Stimulated activated CD4-positive, alpha-beta T cell treated with anti-CD3 and anti-CD28 coated beads, TNF-alpha, amount 100 ng/mL, for 4 hours (primary cell): Measurements from ENCODE around the gene SGF29.
"Not testable (repeated sequence)": the region's sequence is repeated elsewhere in the genome, so short reads cannot be mapped to it uniquely, and the experiment has no call there.

ENCODE experiments used
- DNase-seq, 3 experiments: peaks; one replicate each; pipeline ENCODE4 v3.0.0-alpha.2; 2020; ENCODE audit warnings: low read depth in 3 of 3

Gene SGF29

DNA sequence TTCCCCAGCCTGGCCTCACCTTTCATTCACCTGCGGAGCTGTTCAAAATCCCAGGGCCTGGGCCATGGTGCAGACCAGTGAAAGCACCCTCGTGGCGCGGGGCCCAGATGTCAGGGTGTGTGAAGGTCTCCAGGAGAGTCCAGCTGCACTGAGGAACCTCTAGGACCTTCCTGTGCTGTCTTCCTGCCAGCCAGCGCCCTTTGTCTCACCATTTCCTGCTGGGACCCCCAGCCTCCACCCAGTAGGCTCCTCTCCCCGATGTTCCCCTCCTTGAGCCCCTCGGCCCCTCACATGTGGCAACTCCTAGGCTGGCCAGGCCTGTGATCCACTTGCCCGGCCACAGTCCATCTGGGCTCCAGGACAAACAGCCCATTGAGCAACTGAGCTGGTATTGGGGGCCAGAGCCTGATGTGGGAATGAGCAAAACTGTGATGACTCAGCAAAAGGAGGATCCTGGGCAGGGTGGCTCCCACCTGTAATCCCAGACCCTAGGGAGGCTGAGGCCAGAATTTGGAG is 42.5 kb downstream of the SGF29 start:
- no peak for DNase-seq

DNA sequence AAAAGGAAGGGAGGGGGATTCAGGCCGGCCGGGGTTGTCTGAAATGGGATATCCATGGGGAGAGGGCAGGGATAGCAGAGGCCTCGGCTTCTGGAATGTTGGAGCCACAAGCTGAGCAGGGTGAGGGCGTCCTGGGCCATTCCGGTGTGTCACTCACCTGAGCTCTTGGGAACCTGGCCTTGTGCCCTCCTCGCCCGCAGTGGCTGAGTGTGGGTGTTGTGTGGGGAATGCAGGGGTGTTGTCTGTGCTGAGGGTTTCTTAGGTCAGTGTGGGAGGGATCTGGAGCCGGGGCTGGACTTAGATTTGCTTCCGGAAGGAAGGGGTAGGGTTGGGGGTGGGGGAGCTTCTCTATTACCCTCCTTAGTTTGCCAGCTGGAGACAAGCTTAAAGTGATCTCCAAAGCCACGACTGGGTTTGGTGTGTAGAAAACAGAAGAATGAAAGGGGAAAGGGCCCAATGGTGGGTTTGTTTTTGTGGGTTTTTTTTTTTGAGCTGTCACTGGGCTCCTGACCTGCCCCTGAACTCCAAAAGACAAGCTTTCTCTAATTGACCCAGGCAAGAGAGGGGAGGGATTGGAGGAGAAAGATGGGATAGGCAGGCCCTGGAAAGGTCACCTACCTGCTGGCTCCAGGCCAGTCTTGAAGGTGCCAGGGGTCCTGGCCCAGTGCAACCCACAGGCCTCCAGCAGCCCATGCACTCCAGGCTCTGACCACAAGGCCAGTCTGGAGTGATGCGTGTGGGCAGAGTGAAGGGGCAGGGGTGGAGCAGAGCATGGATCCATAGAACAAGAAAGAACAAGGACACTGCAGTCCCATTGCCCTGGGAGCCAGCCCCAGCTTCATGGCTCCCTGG is 43.3 kb downstream of the SGF29 start, which contains the start of gene SULT1A2:
Gene SULT1A2, minus strand, starts transcription at position 211 of the 852 bp plus-strand sequence. CDS start 1,120 bp downstream, outside the sequence.
- no peak for DNase-seq

DNA sequence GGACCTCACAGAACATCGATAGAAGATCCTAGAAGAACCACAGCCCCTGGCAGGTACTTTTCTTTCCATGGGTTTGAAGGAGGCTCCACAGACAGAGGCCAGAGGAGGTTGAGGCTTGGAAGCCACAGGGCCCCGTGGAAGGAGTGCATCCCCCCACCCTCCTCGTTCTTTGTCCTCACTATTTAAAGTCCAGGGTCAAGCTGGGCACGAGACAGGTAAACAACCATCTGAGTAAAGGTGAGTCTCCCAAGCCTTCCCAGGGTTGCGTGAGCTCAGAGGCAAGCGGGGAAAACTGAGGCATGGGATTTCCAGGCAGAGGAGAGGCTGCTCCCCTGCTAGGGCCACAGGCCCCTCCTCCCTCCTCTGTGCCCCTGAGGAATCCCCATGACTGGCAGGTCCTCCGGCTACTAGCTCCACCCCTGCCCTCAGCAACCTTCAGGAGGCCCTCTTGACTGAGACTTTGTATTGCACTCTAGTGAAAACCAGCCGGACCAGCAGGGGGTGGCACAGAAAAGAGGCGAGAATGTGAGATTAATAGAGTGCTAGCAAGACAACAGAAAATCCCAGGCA is 44.1 kb downstream of the SGF29 start:
- no peak for DNase-seq

DNA sequence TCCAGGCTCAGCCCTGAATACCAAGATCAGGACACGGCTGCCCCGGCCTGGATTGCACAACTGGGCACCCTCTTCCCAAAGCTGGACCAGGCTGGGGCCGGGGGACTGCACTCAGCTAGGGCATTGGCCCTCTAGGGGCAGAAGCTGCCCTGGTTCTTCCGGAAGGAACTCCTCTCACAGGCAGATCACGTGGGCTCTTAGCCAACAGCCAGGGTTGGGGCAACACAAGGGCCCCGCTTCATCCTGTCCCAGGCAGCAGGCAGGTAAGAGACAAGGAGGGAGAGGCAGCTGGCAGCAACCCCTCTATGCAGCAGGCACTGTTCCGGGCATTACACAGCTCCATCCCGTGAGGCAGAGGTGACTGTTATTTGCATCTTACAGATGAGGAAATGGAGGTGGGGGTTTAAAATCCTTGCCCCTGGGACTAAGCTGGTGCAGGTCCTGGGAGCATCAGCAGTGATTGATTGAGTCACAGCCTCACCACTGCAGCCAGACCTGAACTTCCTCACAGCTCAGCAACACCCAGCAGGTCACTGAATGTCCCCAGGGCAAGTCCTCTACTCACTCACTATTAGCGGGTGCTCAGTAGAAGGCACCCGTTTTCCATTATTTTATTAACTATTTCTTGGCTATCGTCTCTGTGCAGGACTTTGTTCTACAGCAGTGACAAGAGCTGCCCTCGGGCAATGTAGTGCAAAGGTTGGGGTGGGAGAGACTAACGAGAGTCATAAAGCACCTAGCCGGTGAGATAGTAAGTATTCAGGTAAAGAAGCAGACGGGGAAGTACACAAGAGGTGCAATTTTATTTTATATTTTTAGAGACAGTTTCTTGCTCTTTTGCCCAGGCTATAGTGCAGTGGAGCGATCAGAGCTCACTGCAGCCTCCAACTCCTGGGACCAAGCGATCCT is 45.9 kb downstream of the SGF29 start:
- DNase-seq, result not testable (repeated sequence)

DNA sequence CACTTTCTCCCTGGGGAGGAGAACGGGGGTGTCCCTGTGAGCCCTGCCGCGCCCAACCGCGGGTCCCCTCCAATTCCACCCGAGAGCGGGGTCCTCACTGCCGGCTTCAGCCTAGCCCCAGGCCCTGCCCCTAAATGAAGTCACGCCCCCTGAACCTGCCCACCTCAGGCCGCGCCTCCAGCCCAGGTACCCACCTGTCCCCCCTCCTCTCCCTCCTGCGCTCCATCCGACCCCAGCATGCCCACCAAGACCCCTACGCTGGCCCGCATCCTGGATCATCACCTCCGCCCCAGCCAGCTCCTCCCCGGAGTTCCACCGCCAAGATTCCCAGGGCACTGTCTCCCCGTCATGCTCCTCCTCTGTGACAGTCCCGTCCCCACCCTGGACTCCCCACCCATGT is 47.2 kb downstream of the SGF29 start:
- not testable (repeated sequence) for DNase-seq

DNA sequence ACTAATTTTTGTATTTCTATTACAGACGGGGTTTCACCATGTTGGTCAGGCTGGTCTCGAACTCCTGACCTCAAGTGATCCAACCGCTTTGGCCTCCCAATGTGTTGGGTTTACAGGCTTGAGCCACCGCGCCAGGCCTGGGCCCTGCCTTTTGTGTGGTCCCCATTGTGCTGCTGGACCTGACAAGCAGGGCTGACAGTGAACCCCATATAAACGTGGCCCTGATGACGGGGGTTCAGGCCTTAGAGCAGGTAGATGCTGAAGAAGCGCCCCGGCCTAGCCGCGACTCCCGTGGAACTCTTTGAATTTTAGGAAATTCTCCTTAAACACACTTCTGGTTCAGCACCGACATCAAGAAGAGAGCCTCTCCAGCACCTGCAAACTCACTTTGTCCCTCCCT is 47.9 kb downstream of the SGF29 start:
- not testable (repeated sequence) for DNase-seq

DNA sequence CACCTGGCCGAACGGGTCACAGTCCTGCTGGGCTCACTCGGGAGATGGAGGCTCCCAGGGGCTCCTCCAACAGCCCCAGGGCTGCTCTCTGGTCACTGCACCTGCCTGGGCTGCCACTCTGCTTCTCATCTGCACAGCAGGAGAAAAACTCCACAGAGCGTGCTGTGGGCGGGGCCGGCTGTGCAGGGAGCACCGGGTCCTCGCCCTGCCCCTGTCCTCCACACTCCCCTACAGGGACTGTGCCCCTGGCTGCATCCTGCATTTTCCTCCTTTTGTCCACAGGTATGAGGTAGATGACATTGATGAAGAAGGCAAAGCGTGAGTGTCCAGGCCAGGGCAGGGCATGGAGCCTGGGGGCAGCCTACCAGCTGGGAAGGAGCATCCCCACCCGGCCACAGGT is 48.3 kb downstream of the SGF29 start:
- not testable (repeated sequence) for DNase-seq

DNA sequence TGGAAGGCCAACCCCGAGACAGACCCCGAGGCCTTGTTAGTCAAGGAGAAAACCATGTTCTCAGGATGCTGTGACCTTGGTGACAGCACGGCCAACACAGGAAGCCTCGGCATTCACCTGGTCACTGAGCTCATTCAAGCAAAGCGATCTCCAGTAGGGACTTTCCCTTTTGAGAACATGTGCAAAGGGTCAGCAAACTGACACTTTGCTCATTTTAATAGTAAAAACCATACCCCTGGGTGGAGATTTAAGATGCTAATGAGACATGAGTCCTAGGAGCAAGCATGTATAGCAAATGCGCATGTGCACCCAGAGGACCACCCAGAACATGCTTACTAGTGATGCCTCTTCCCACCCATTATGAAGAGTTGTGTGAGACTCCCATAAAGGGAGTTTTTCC is 48.8 kb downstream of the SGF29 start:
- DNase-seq, result no peak

DNA sequence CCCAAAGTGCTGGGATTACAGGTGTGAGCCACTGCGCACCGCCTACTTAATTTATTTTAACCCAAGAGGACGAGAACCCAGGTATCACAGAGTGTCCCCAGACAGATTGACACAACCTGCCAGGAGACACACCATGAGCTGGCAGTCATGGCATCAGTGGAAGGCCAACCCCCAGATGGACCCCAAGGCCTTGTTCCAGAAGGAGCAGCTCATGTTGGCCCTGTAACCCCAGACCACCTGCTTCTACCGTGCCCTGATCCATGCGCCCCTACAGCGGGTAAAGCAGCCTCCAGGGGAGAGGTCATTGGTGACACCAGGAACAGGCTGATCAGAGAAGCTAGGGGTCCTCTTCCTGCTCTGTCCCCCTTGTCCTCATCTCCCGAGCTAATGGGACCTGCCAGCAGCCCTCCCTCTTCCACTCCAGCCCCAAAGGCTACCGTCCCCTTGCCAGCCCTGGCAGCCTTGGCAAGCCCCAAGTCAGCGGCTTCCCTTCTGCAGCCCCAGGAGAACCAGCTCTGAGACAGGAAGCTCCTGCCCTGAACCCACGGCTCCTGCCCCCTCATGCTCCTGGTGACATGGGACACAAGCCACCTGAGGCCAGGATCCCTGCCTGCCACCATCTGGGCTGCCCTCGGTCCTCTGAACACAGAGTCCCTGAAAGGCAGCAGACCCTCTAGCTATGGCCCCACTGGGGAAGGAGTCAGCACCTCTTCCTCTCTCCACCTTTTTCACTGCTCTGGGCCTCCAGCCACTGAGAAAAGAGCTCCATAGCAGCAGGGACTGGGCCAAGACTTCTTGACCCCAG is 49.9 kb downstream of the SGF29 start:
- DNase-seq, result no peak

DNA sequence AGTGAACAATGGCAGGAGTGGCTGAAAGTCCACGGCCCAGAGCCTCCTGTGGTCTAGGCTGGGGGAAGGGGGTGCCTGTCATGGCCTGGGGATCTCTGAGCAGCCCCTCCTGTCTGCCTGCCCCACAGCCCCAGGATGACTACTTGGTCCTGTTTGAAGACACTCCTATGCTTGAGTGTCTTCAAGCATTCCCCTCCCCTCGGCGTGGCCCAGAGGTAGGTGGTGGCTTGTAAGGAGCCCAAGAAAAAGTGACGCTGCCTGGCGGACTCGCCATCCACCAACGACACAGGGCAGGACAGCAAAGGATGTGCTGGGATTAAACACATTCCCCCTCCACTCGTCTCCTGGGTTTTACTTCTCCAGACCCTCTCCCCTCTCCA is 50.5 kb downstream of the SGF29 start:
- no peak for DNase-seq

DNA sequence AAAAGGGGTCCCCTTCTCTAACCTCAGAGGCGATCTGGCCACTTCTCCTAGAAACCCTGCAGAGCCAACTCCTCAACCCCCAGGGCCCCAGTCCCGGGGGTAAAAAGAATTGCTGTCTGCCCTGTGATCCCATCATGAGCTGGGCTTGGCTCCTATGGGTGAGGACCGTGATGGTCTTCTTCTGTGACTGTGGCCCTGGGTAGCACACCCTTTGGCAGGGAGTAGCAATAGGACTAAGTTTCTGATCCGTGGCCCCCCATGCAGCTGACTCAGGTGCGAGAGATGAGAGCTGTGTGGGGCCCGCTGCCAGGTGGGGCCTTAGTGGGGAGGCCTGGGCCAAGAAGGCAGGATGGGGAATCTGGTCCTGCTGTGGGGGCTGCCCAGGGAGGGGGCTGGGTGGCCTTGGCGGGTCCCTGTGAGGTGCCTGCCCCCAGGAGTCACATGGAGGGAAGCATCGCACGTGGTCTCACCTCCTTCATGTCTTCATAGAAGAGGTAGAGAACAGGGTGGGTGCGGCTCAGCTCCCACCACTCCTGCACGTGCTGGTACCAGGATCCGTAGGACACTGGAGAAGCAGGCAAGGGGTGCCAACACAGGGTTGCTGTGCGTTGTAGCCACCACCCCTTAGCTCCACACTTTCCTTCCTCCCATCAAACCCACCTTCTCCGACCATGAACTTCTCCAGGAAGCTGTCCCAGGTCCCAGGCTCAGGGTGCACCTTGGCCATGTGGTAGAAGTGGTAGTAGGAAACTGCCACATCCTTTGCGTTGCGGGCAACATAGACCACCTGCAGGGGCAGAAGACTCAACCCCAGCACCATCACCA is 52.8 kb downstream of the SGF29 start:
- no peak for DNase-seq

DNA sequence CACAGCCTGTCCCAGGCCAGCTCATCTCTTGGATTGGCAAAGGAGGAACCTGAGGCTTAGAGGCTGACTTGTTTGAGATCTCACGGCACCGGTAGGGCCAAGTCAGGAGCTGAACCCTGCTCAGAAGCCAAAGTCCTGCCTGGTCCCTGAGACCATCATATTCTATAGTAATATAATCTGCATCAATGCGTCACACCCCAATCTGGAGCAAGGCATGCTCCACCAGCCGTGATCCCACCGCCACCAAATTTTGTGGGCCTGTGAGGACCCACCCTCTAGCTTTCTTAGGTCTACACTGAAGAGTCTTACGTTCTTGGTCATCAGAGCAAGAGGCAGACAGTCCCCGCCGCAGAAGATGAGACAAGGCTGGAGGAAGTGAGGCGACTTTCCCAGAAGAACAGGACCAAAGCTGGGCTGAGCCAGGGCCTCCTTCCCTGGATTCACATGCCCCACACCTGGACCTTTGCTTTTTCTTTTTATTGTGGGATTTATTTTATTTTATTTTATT is 53.5 kb downstream of the SGF29 start:
- no peak for DNase-seq

DNA sequence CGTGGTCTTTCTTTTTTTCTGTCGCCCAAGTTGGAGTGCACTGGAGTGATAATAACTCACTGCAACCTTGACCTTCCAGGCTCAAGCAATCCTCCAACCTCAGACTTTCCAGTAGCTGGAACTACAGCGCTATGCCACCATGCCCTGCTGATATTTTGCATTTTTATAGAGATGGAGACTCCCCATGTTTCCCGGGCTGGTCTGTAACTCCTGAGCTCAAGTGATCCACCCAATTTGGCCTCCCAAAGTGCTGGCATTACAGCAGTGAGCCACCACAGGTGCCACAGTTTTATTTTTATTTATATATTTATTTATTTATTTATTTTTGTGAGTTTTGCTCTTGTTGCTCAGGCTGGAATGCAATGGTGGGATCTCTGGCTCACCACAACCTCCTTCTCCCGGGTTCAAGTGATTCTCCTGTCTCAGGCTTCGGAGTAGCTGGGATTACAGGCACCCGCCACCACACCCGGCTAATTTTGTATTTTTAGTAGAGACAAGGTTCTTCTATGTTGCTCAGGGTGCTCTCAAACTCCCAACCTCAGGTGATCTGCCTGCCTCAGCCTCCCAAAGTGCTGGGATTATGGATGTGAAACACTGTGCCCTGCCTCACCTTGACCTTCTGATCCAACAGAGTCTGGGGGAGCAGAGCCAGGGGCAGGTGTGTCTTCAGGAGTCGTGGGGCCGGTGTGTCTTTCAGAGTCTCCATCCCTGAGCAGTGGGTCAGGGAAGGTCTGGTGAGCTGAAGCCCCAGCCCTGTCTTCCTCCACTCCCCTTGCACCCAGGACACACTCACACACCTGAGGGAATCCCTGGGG is 54.2 kb downstream of the SGF29 start:
- not testable (repeated sequence) for DNase-seq

DNA sequence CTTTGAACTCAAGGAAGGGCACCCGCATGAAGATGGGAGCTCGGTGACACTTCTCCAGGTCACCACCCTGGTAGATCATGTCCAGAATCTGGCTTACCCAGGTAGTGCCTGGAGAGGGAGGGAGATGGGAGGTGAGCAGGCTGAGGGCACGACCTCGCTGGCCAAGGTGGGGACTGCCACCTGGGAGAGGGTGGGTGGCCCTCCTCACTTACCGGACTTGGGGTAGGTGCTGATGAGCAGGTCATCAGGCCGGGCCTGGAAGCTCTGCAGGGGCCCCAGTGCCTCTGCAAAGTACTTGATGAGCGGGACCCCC is 54.7 kb downstream of the SGF29 start:
- not testable (repeated sequence) for DNase-seq

DNA sequence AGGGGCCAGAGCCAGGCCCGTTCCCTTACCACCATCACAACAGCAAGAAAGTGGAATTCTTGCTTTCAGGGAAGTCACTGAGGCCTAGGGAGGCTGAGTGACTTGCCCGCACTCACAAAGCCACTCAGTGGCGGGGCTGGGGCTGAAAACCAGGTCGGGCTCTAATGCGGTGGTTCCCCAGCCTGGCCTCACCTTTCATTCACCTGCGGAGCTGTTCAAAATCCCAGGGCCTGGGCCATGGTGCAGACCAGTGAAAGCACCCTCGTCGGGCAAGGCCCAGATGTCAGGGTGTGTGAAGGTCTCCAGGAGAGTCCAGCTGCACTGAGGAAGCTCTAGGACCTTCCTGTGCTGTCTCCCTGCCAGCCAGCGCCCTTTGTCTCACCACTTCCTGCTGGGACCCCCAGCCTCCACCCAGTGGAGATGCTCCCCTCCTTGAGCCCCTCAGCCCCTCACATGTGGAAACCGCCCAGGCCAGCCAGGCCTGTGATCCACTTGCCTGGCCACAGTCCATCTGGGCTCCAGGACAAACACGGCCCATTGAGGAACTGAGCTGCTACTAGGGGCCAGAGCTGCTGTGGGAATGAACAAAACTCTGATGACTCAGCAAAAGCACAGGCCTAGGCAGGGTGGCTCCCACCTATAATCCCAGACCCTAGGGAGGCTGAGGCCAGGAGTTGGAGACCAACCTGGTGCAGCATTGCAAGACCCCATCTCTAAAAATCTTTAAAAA is 55.3 kb downstream of the SGF29 start:
- not testable (repeated sequence) for DNase-seq

DNA sequence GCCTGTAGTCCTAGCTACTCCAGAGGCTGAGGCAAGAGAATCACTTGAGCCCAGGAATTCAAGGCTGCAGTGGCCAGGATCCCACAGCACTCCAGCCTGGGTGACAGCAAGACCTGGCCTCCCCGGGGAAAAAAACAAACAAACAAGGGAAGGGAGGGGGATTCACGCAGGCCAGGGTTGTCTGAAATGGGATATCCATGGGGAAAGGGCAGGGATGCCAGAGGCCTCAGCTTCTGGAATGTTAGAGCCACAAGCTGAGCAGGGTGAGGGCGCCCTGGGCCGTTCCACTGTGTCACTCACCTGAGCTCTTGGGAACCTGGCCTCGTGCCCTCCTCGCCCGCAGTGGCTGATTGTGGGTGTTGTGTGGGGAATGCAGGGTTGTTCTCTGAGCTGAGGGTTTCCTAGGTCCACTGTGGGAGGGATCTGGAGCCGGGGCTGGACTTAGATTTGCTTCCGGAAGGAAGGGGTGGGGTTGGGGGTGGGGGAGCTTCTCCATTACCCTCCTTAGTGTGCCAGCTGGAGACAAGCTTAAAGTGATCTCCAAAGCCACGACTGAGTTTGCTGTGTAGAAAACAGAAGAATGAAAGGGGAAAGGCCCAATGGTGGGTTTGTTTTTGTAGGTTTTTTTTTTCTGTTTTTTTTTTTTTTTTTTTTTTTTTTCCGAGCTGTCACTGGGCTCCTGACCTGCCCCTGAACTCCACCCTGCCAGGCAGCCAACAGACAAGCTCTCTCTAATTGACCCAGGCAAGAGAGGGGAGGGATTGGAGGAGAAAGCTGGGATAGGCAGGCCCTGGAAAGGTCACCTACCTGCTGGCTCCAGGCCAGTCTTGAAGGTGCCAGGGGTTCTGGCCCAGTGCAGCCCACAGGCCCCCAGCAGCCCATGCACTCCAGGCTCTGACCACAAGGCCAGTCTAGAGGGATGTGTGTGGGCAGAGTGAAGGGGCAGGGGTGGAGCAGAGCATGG is 56.2 kb downstream of the SGF29 start, which contains the start of gene SULT1A1:
Gene SULT1A1, minus strand, starts transcription at position 414 of the 964 bp plus-strand sequence. CDS start 1,189 bp downstream, outside the sequence.
- DNase-seq, result no peak

DNA sequence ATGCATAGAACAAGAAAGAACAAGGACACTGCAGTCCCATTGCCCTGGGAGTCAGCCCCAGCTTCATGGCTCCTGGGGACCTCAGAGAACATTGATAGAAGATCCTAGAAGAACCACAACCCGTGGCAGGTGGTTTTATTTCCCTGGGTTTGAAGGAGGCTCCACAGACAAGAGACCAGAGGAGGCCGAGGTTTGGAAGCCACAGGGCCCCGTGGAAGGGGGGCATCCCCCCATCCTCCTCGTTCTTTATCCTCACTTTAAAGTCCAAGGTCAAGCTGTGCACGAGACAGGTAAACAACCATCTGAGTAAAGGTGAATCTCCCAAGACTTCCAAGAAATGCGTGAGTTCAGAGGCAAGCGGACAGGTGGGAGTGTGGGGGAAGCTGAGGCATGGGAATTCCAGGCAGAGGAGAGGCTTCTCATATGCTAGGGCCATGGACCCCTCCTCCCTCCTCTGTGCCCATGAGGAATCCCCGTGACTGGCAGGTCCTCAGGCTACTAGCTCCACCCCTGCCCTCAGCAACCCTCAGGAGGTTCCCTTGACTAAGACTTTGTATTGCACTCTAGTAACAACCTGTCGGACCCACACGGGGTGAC is 57.0 kb downstream of the SGF29 start:
- no peak for DNase-seq
